ENCODE measurements around the gene SMIM35. TPM values are rescaled to one million over a fixed set of nuclear protein-coding genes. Genes with fewer than 3 reads are reported as not detected.
"Not testable (repeated sequence)": the region's sequence is repeated elsewhere in the genome, so short reads cannot be mapped to it uniquely, and the experiment has no call there.

SMIM35 gene
- total RNA-seq, 1 experiment from 2014 or later: not detected

- H3K27me3 ChIP-seq: no peaks in the 10 kb centered on the region
- no peaks in the 10 kb centered on the region for H3K36me3 ChIP-seq
- DNase-seq: no peak
- no peak overlapping the region for H3K27ac ChIP-seq
- no peaks in the 10 kb centered on the region for H3K9me3 ChIP-seq (replicated peaks)
- no peaks in the 10 kb centered on the region for H3K4me1 ChIP-seq
- H3K4me3 ChIP-seq: no peak overlapping the region
Measured at GRCh38 chr11:117992620-117993019, 94.1 kb downstream of the SMIM35 start.

GRCh38 chr11:117992136-117992535 is 94.6 kb downstream of the SMIM35 start:
- Histone ChIP-seq H3K4me1 (no peaks in the 10 kb centered on the region), H3K9me3 (replicated peaks) (no peaks in the 10 kb centered on the region), H3K27me3 (no peaks in the 10 kb centered on the region), H3K27ac (no peak overlapping the region), H3K36me3 (no peaks in the 10 kb centered on the region), H3K4me3 (no peak overlapping the region)
- DNase-seq: no peak

GRCh38 chr11:117989351-117990102 is 97.2 kb downstream of the SMIM35 start:
- H3K27me3 ChIP-seq: no peaks in the 10 kb centered on the region
- H3K36me3 ChIP-seq: no peaks in the 10 kb centered on the region
- no peaks in the 10 kb centered on the region for H3K9me3 ChIP-seq (replicated peaks)
- no peak overlapping the region for H3K27ac ChIP-seq
- no peak overlapping the region for H3K4me3 ChIP-seq
- H3K4me1 ChIP-seq: no peaks in the 10 kb centered on the region
- no peak for DNase-seq

- no peak for DNase-seq
- Histone ChIP-seq H3K9me3 (replicated peaks) (no peaks in the 10 kb centered on the region), H3K4me3 (no peak overlapping the region), H3K27ac (no peak overlapping the region), H3K27me3 (no peaks in the 10 kb centered on the region), H3K4me1 (no peaks in the 10 kb centered on the region), H3K36me3 (no peaks in the 10 kb centered on the region)
Measured at GRCh38 chr11:117986981-117987574, 99.7 kb downstream of the SMIM35 start.

- H3K9me3 ChIP-seq (replicated peaks): no peaks in the 10 kb centered on the region
- no peaks in the 10 kb centered on the region for H3K27me3 ChIP-seq
- H3K36me3 ChIP-seq: no peaks in the 10 kb centered on the region
- H3K4me1 ChIP-seq: no peaks in the 10 kb centered on the region
- DNase-seq: no peak
- H3K4me3 ChIP-seq: no peak within 1 kb of the TSS
- H3K27ac ChIP-seq: no peak within 1 kb of the TSS
Measured at GRCh38 chr11:117985953-117986887, 100.5 kb downstream of the SMIM35 start, which contains the start of gene IL10RA. Gene IL10RA (plus strand): TSS chr11:117986394. CDS start chr11:117986468, 74 bp downstream.

- Histone ChIP-seq H3K36me3 (no peaks in the 10 kb centered on the region), H3K27me3 (no peaks in the 10 kb centered on the region), H3K4me3 (no peak overlapping the region), H3K27ac (no peak overlapping the region), H3K4me1 (no peaks in the 10 kb centered on the region), H3K9me3 (replicated peaks) (no peaks in the 10 kb centered on the region)
- DNase-seq: no peak
Measured at GRCh38 chr11:117984476-117984875, 102.3 kb downstream of the SMIM35 start.

- no peaks in the 10 kb centered on the region for H3K36me3 ChIP-seq
- no peaks in the 10 kb centered on the region for H3K4me1 ChIP-seq
- H3K27ac ChIP-seq: no peak overlapping the region
- H3K4me3 ChIP-seq: no peak overlapping the region
- no peak for DNase-seq
- no peaks in the 10 kb centered on the region for H3K9me3 ChIP-seq (replicated peaks)
- no peaks in the 10 kb centered on the region for H3K27me3 ChIP-seq
Measured at GRCh38 chr11:117983163-117983475, 103.6 kb downstream of the SMIM35 start.

- no peak for DNase-seq
- no peaks in the 10 kb centered on the region for H3K27me3 ChIP-seq
- no peaks in the 10 kb centered on the region for H3K9me3 ChIP-seq (replicated peaks)
- no peaks in the 10 kb centered on the region for H3K4me1 ChIP-seq
- no peak overlapping the region for H3K4me3 ChIP-seq
- H3K36me3 ChIP-seq: no peaks in the 10 kb centered on the region
- H3K27ac ChIP-seq: no peak overlapping the region
Measured at GRCh38 chr11:117980720-117981119, 106.0 kb downstream of the SMIM35 start.

- Histone ChIP-seq H3K4me3 (no peak overlapping the region), H3K27ac (no peak overlapping the region), H3K27me3 (no peaks in the 10 kb centered on the region), H3K36me3 (no peaks in the 10 kb centered on the region), H3K9me3 (replicated peaks) (no peaks in the 10 kb centered on the region), H3K4me1 (no peaks in the 10 kb centered on the region)
- DNase-seq: no peak
Measured at GRCh38 chr11:117980280-117980679, 106.5 kb downstream of the SMIM35 start.

GRCh38 chr11:117979481-117980211 is 107.1 kb downstream of the SMIM35 start:
- DNase-seq: no peak
- Histone ChIP-seq H3K4me3 (no peak overlapping the region), H3K9me3 (replicated peaks) (no peaks in the 10 kb centered on the region), H3K4me1 (no peaks in the 10 kb centered on the region), H3K36me3 (no peaks in the 10 kb centered on the region), H3K27ac (no peak overlapping the region), H3K27me3 (no peaks in the 10 kb centered on the region)

- DNase-seq: no peak
- H3K9me3 ChIP-seq (replicated peaks): no peaks in the 10 kb centered on the region
- H3K4me1 ChIP-seq: no peaks in the 10 kb centered on the region
- no peaks in the 10 kb centered on the region for H3K36me3 ChIP-seq
- H3K27me3 ChIP-seq: no peaks in the 10 kb centered on the region
- H3K4me3 ChIP-seq: no peak overlapping the region
- no peak overlapping the region for H3K27ac ChIP-seq
Measured at GRCh38 chr11:117978991-117979390, 107.8 kb downstream of the SMIM35 start.

GRCh38 chr11:117978291-117978910 is 108.4 kb downstream of the SMIM35 start:
- H3K27me3 ChIP-seq; DNase-seq; H3K9me3 ChIP-seq (replicated peaks); H3K36me3 ChIP-seq; H3K4me3 ChIP-seq; H3K27ac ChIP-seq; H3K4me1 ChIP-seq: not testable (repeated sequence)

- H3K27ac ChIP-seq, H3K4me1 ChIP-seq, DNase-seq: not testable (repeated sequence)
Measured at GRCh38 chr11:117977612-117978264, 109.0 kb downstream of the SMIM35 start.

GRCh38 chr11:117977029-117977428 is 109.7 kb downstream of the SMIM35 start:
- Histone ChIP-seq H3K4me1 (no peaks in the 10 kb centered on the region), H3K27me3 (no peaks in the 10 kb centered on the region), H3K9me3 (replicated peaks) (no peaks in the 10 kb centered on the region), H3K4me3 (no peak overlapping the region), H3K27ac (no peak overlapping the region), H3K36me3 (no peaks in the 10 kb centered on the region)
- DNase-seq: no peak

More at GRCh38 chr11:117977612-117978264, 109.0 kb downstream of the SMIM35 start:
- not testable (repeated sequence) for H3K9me3 ChIP-seq (replicated peaks); H3K4me3 ChIP-seq; H3K36me3 ChIP-seq; H3K27me3 ChIP-seq
